Measurements from ENCODE around the gene SNAP47. TPM values are rescaled to one million over a fixed set of nuclear protein-coding genes. Genes with fewer than 3 reads are reported as not detected.

The SNAP47 gene
- total RNA-seq, 2 donors from 2014 or later = 35.5 to 49.4 TPM

DNA sequence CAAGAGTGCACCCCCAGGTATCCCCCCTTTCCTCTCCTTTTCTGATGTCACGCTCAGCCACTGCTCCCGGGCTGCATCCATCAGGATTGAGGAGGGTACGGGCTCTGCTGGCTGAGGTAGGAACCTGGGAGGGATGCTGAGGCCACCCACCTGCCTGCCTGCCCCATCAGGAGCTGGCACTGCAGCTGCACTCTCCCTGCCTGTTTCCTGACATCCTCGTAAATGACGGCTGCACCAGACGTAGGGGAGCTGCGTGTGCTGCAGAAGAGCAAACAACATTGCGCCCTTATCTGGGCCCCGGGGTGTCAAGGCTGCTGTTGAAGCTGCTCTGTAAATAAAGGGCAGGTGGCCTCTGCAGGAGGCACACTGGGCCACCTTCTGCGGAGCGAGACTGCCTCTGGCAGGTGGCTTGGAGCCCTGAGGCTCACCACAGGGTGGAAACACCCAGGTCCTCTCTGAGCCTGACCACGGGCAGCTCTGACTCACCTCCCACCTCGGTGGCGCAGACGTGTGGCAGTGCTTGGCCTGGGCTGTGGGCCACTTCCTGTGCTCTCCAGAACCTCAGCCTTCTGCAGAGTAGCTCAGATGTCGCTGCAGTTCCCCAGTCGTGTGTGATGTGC is 30.9 kb downstream of the SNAP47 start:
- WGBS, 2 donors = 35 to 70% methylated on average over 10 to 17 of the region's 17 CpGs
- Histone ChIP-seq H3K27ac (no peak overlapping the region), H3K9me3 (no peaks in the 10 kb centered on the region), H3K36me3 (replicated peaks in 1 of 2; ENCODE audit: insufficient read depth in 1 of 2, low read depth in 2 of 2) (peaks cover 0 to 16% of the 10 kb centered on the region in 2 donors), H3K4me3 (no peak overlapping the region), H3K27me3 (no peaks in the 10 kb centered on the region), H3K4me1 (peaks cover 20% of the 10 kb centered on the region)
- peak; percentile 33 for ATAC-seq
- peak; percentile 21 to 72 (median 64) for DNase-seq
- TF ChIP-seq, protein P1, sequence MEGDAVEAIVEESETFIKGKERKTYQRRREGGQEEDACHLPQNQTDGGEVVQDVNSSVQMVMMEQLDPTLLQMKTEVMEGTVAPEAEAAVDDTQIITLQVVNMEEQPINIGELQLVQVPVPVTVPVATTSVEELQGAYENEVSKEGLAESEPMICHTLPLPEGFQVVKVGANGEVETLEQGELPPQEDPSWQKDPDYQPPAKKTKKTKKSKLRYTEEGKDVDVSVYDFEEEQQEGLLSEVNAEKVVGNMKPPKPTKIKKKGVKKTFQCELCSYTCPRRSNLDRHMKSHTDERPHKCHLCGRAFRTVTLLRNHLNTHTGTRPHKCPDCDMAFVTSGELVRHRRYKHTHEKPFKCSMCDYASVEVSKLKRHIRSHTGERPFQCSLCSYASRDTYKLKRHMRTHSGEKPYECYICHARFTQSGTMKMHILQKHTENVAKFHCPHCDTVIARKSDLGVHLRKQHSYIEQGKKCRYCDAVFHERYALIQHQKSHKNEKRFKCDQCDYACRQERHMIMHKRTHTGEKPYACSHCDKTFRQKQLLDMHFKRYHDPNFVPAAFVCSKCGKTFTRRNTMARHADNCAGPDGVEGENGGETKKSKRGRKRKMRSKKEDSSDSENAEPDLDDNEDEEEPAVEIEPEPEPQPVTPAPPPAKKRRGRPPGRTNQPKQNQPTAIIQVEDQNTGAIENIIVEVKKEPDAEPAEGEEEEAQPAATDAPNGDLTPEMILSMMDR (IDR thresholded peaks at IDR 0.05) = no peak
- TF ChIP-seq POLR2A (IDR thresholded peaks at IDR 0.05) = peak in 1 of 3 donors; percentile 31
- intact Hi-C loops (cut with DNase I) = no loop called here

DNA sequence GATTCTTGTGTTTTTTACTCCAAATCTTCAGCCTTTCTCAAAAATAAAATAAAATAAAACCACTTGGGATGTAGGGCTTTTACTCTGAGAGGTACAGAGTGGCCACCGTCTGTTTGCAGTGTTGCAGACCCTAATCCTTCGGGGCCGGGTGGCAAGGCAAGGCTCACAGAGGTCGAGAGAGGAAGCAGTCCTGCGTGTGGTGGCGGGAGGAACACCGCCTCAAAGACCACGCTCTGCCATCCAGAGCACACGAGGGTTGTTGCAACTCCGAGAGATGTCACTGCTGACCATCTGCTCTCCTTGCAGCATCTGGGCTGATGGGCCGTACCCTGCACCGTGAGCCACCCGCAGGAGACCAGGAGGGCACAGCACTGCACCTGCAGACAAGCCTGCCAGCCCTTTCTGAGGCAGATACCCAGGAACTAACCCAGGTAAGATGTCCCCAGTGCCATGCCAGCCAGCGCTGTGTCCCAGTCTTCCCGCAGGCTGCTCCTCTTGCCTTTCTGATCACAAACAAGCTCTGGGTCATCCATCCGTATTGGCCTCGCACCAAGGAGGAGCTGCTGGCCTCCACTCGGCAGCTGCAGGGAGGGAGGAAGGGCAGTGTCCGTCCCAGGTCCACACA is 31.5 kb downstream of the SNAP47 start:
- Histone ChIP-seq H3K4me3 (no peak overlapping the region), H3K27ac (no peak overlapping the region), H3K36me3 (replicated peaks in 1 of 2; ENCODE audit: insufficient read depth in 1 of 2, low read depth in 2 of 2) (peaks cover 0 to 14% of the 10 kb centered on the region in 2 donors), H3K9me3 (no peaks in the 10 kb centered on the region), H3K4me1 (peaks cover 20% of the 10 kb centered on the region), H3K27me3 (no peaks in the 10 kb centered on the region)
- no peak for DNase-seq
- TF ChIP-seq, protein P1 (IDR thresholded peaks at IDR 0.05) = no peak
- TF ChIP-seq POLR2A (IDR thresholded peaks at IDR 0.05) = no peak
- WGBS, 2 donors = 72 to 90% methylated on average over 13 to 19 of the region's 19 CpGs
- no peak for ATAC-seq
- intact Hi-C loops (cut with DNase I) = no loop called here

DNA sequence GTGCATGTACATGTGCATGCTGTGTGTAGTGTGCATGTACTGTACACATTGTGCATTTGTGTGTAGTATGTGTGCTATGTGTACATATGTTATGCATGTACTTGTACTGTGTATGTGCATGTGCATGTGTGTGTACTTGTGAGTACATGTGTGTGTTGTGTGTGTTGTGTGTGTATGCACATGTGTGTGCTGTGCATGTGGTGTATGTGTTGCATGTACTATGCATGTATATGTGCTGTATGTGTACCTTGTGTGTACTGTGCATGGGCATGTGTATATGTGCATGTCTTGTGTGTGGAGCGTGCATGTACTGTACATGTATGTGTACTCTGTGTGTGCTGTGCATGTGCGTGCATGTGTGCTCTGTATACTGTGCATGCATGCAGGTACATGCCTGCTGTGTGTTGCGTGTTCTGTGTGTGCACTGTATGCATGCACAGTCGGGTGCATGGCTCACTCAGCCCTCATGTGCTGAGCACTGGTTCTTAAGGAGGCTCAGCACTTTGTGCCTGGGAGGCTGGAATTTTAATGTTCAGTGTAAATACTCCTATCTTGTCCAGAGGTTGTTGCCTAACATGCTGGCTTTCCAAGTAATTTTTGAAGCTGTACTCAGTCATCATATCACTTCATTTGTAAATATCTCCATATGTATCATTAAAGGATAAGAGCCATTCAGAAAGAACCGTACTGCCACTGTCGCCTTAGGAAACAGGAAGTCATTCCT is 32.3 kb downstream of the SNAP47 start:
- H3K4me1 ChIP-seq = peaks cover 13% of the 10 kb centered on the region
- no peaks in the 10 kb centered on the region for H3K9me3 ChIP-seq
- ATAC-seq (no peak), DNase-seq (no peak)
- peaks cover 0 to 14% of the 10 kb centered on the region in 2 donors for H3K36me3 ChIP-seq (replicated peaks in 1 of 2; ENCODE audit: insufficient read depth in 1 of 2, low read depth in 2 of 2)
- intact Hi-C loops (cut with DNase I) = no loop called here
- no peak overlapping the region for H3K4me3 ChIP-seq
- no peak overlapping the region for H3K27ac ChIP-seq
- H3K27me3 ChIP-seq = no peaks in the 10 kb centered on the region
- no peak for TF ChIP-seq POLR2A (IDR thresholded peaks at IDR 0.05)
- TF ChIP-seq, protein P1 (IDR thresholded peaks at IDR 0.05) = no peak
- WGBS, 2 donors = 89 to 90% methylated on average over 6 of the region's 6 CpGs

DNA sequence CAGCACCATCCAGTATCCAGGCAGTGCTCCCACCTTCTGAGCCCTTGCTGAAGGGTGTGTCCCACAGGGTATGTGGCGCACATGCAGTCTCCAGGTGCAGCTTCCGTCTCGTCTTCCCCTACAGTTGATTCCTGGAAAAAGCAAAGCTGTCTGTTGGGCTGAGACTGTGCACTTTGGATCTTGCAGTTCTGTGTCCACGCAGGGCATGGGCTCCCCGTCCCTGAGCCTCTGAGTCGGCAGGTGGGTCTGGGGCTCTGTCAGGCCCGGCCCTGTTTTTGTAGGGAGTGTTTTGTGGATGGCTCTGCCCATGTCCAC is 32.8 kb downstream of the SNAP47 start:
- TF ChIP-seq POLR2A (IDR thresholded peaks at IDR 0.05) = no peak
- TF ChIP-seq, protein P1 (IDR thresholded peaks at IDR 0.05) = no peak
- H3K4me1 ChIP-seq = peaks cover 8% of the 10 kb centered on the region
- no peak for DNase-seq
- ATAC-seq = no peak
- no peak overlapping the region for H3K4me3 ChIP-seq
- H3K9me3 ChIP-seq = no peaks in the 10 kb centered on the region
- intact Hi-C loops (cut with DNase I) = no loop called here
- WGBS, 2 donors = 87 to 93% methylated on average over 5 to 7 of the region's 7 CpGs
- peaks cover 0 to 14% of the 10 kb centered on the region in 2 donors for H3K36me3 ChIP-seq (replicated peaks in 1 of 2; ENCODE audit: insufficient read depth in 1 of 2, low read depth in 2 of 2)
- no peaks in the 10 kb centered on the region for H3K27me3 ChIP-seq
- no peak overlapping the region for H3K27ac ChIP-seq

All from body of pancreas (tissue), 4 donors.